OCI-M2 (cell line): ENCODE measurements around the gene SPIRE2.
"Not testable (repeated sequence)": the region's sequence is repeated elsewhere in the genome, so short reads cannot be mapped to it uniquely, and the experiment has no call there.

Experiments used
- DNase-seq: peaks from one replicate; lab custom pipeline; 2025; ENCODE audit not compliant: unreplicated experiment; lab: John Stamatoyannopoulos, UW

Gene SPIRE2

GRCh38 chr16:89862732-89863131, 34.5 kb downstream of the SPIRE2 start:
- DNase-seq: no peak

- no peak for DNase-seq
Observed at GRCh38 chr16:89863741-89864526, 35.7 kb downstream of the SPIRE2 start.

DNA sequence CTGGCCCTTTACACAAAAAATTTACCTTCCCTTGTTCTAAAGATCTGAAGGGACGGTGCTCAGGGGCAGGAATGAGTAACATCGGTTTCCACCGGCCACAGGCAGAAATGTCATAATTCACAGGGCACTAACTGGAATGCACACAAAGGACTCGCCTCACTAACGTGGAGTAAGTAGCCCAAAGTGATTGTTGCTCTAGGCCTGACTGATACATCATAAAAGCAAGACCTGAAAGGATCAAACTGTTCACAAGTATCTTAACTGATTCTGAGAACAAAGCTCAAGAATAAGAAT, 36.2 kb downstream of the SPIRE2 start:
- no peak for DNase-seq

GRCh38 chr16:89867918-89868317, 39.6 kb downstream of the SPIRE2 start:
- DNase-seq: no peak

GRCh38 chr16:89869911-89870310, 41.6 kb downstream of the SPIRE2 start:
- no peak for DNase-seq

- no peak for DNase-seq
Observed at GRCh38 chr16:89870440-89870839, 42.2 kb downstream of the SPIRE2 start.

DNA sequence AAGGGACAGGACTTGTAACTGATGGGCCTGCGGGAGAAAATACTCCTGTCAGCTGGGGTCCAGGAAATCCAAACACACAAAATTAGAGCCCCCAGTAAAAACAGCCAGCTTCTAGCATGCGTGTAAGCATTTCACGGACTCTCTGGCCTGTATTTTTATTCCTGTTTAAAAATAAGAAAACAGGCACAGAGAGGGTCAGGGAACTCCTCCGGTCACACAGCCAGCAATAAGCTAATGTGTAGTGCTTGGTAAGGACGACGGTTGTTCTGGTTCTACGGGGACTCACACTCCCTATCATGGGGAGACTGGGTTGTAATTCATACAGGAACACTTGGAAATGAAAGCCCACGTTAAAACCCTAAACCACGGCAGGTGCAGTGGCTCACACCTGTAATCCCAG, 43.6 kb downstream of the SPIRE2 start:
- DNase-seq: no peak

DNA sequence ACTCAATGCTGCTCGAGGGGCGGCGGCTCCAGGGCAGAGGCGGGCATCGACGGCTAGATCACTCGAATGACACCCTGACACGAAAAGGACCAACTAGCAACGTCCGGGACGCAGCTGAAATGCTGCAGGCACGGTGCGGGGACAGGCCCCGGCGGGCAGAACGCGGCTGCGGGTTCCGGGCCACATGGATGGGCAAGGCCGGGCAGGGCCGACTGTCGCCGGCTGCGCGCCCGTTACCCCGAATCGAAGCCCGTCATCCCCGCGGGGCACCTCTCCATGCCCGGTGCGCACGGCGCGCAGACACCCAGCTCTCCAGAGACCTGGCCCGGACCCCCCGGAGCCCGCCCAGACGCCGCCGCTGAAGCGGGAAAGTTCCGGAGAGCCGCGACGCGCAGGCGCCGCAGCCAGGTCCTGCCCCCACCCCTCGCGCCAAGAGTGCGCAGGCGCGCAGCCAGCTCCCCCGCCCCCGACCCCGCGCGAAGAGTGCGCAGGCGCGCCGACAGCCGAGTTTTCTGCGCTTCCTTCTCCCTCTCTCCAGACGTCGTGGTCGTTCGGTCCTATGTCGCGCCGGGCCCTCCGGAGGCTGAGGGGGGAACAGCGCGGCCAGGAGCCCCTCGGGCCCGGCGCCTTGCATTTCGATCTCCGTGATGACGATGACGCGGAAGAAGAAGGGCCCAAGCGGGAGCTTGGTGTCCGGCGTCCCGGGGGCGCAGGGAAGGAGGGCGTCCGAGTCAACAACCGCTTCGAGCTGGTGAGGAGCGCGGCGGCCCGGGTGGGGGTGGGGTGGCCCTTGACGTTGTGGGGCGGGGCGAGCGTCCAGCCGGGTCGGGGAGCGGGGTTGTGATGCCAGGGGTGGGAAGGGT, 45.1 kb downstream of the SPIRE2 start, which contains the start of gene TCF25:
Gene TCF25 (plus strand): TSS at position 484 of the 863 bp plus-strand sequence. CDS start 76 bp downstream, at position 560.
- DNase-seq: no peak

DNA sequence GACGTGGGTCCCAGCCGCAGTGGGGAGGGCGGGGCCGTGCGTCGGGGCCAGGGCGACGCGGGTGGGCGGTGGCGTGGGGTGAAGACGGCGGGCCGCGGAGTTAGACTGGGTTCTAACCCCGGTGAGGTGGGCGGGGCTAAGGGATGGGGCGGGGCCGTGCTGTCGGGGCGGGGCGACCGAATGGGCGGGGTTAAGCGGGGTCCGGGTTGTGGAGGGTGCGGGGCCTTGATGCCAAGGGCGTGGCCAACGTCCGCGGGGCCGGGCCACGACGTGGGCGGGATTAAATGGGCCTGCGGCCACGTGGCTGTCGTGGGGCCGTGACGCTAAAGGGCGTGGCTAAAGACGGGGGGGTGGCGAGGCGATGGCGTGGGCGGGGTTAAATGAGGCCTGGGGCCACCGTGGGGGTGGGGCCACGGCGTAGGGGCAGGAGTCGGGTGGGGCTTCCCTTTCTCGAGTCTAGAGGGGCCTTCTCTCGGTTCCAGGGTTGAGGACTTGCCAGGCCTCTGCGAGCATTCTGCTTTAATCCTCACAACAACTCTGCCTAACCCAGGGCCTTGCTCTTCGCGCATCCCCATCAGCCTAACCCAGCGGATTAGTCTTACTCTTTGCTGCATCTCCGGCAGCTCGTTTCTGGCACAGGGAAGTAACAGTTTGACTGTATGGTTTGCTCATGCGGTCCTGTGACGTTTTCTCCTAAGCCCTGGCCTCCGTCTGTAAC, 45.9 kb downstream of the SPIRE2 start:
- peak; percentile 44 for DNase-seq

- not testable (repeated sequence) for DNase-seq
Observed at GRCh38 chr16:89879123-89879522, 50.8 kb downstream of the SPIRE2 start.

DNA sequence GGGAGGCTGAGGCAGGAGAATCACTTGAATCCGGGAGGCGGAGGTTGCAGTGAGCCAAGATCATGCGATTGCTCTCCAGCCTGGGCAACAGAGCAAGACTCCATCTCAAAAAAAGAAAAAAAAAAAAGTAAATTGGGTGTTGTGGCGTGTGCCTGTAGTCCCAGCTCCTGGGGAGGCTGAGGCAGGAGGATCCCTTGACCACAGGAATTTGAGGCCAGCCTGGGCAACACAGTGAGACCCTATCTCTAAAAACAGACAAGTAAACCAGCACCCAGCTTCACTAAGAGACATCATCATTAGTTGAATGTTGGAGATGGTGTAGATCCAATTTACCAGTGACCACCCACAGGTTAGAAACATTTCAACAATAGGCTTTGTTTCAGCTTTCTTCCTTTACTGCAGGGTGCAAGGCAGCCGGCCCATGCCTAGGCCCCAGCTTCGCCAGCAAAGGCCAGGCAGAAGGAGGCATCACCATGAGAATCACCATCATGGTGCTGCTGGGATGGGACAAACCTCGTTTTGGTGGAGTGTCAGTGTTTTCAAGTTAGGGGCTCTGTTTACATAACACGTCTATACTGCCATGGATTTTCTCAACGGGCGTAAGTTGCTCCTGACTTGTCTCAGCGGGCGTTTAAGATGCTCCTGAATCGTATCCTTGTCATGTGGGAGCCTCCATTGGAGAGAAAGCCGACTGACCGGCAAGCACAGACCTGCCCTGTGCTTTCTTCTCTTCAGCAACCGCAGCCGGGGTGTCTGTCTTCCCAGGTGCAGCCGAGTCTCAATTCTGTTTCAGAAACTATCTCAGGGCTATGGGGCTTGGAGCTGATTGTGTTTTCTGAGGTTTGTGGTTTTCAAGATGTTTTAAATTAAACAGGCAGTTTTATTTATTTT, 52.4 kb downstream of the SPIRE2 start:
- DNase-seq: no peak

DNA sequence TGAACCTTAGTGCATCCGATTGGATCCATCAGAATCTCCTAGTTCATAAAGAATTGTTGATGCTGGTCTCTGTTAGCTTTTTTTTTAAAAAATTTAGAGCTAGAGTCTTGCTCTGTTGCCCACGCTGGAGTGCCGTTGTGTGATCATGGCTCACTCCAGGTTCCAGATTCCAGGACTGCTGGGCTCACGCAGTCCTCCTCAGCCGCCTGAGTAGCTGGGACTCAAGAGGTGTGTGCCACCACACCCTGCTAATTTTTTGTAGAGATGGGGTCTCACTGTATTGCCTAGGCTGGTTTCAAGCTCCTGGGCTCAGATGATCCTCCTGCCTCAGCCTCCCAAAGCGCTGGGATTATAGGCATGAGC, 53.1 kb downstream of the SPIRE2 start:
- DNase-seq: no peak

GRCh38 chr16:89883346-89884040, 55.2 kb downstream of the SPIRE2 start:
- DNase-seq: no peak

DNA sequence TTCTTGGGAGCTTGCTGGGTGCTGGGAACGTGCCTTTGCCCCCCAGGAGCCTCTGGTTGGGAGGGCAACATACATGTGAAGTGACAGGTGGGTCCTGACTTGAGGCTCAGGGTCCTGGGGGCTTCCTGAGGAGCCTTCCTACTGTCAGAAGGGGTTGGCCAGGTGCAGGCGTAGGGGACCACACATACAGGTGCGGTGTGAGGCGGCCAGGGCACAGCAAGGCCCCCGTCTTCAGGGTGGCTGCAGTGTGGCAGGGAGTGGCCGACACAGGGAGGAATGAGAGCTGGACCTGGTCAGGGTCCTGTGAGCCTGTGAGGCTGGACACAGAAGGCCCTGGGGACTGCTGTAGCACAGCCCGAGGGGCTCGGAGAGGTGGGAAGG, 55.8 kb downstream of the SPIRE2 start:
- DNase-seq: no peak

- DNase-seq: no peak
Observed at GRCh38 chr16:89887243-89887642, 59.0 kb downstream of the SPIRE2 start.

DNA sequence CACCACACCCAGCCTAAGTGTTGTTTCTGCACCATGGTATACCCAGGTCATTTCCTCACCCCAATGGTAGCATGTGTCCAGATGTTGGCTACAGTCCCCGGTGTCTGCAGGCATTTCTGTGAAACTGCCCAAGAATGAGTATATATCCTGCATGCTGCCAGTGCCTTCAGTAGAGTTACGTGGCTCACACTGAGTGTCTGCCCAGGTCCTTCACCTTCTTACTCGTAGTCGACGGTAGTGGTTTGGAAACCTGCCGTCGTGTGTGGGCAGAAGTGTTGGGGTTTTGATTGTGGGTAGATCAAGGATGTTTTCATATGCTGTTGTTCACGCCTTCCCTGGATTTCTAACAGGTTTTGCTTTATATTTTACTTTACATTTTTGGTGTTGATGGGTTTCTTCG, 61.9 kb downstream of the SPIRE2 start:
- no peak for DNase-seq

GRCh38 chr16:89890886-89891657, 62.8 kb downstream of the SPIRE2 start:
- no peak for DNase-seq

- no peak for DNase-seq
Observed at GRCh38 chr16:89892055-89892630, 63.9 kb downstream of the SPIRE2 start.

GRCh38 chr16:89892635-89893034, 64.4 kb downstream of the SPIRE2 start:
- DNase-seq: no peak
